HepG2 (cell line): ENCODE measurements around the gene GOT1. TPM values are rescaled to one million over a fixed set of nuclear protein-coding genes. Genes with fewer than 3 reads are reported as not detected.

Source experiments
- GFI1 ChIP-seq: sonication (generic); formaldehyde crosslinking; IDR thresholded peaks from 2 replicates; pipeline ENCODE4 v1.5.0; 2020; ENCODE audit warnings: missing genetic modification reagents, mild to moderate bottlenecking, borderline replicate concordance
- HNRNPK ChIP-seq: fragments of 200-400 bp; formaldehyde crosslinking; IDR thresholded peaks from 2 replicates; pipeline ENCODE4 v1.6.1; 2018; ENCODE audit warnings: low read length, low read depth, moderate library complexity, mild to moderate bottlenecking; ENCODE audit not compliant: poor library complexity, severe bottlenecking
- HOXD1 ChIP-seq: sonication (generic); formaldehyde crosslinking; IDR thresholded peaks from 2 replicates; pipeline ENCODE4 v1.5.0; 2020; ENCODE audit warnings: missing genetic modification reagents
- KDM2A ChIP-seq: sonication (generic); formaldehyde crosslinking; IDR thresholded peaks from 2 replicates; pipeline ENCODE4 v1.4.0; 2020; ENCODE audit warnings: low read depth, missing genetic modification reagents, borderline replicate concordance
- RERE ChIP-seq: IDR thresholded peaks from 2 replicates; pipeline ENCODE4 v1.6.1; 2016; ENCODE audit warnings: low read depth, missing genetic modification reagents, missing compliant biosample characterization
- SAFB2 ChIP-seq: sonication (generic); formaldehyde crosslinking; IDR thresholded peaks from 2 replicates; pipeline ENCODE4 v1.5.1; 2020; ENCODE audit warnings: missing genetic modification reagents, low read depth, mild to moderate bottlenecking, borderline replicate concordance
- SP2 ChIP-seq: sonication (generic); formaldehyde crosslinking; IDR thresholded peaks from 2 replicates; pipeline ENCODE4 v1.5.1; 2020; ENCODE audit warnings: mild to moderate bottlenecking, missing genetic modification reagents
- SPEN ChIP-seq: sonication (generic); formaldehyde crosslinking; IDR thresholded peaks from 2 replicates; pipeline ENCODE4 v1.5.1; 2020; ENCODE audit warnings: low read depth, mild to moderate bottlenecking, missing genetic modification reagents
- TAF15 ChIP-seq: fragments of 200-400 bp; formaldehyde crosslinking; IDR thresholded peaks from one replicate; pipeline ENCODE4 v1.6.1; 2018; ENCODE audit warnings: mild to moderate bottlenecking, low read depth, low read length; ENCODE audit not compliant: poor library complexity, severe bottlenecking
- TRAFD1 ChIP-seq: sonication (generic); formaldehyde crosslinking; IDR thresholded peaks from 2 replicates; pipeline ENCODE4 v1.5.1; 2020; ENCODE audit warnings: missing genetic modification reagents, mild to moderate bottlenecking, borderline replicate concordance
- ZBTB25 ChIP-seq: IDR thresholded peaks from 2 replicates; pipeline ENCODE4 v1.6.1; 2018; ENCODE audit warnings: missing genetic modification reagents
- ZFP41 ChIP-seq: sonication (generic); formaldehyde crosslinking; IDR thresholded peaks from 2 replicates; pipeline ENCODE4 v1.4.0; 2020; ENCODE audit warnings: mild to moderate bottlenecking, missing genetic modification reagents, borderline replicate concordance
- ZNF17 ChIP-seq: sonication (generic); formaldehyde crosslinking; IDR thresholded peaks from 2 replicates; pipeline ENCODE4 v1.5.0; 2020; ENCODE audit warnings: mild to moderate bottlenecking, missing genetic modification reagents
- ZNF256 ChIP-seq: sonication (generic); formaldehyde crosslinking; conservative IDR thresholded peaks from 2 replicates; pipeline ENCODE4 v1.4.0; 2020; ENCODE audit warnings: missing genetic modification reagents
- ZNF280B ChIP-seq: sonication (generic); formaldehyde crosslinking; IDR thresholded peaks from 2 replicates; pipeline ENCODE4 v1.5.0; 2020; ENCODE audit warnings: missing genetic modification reagents, mild to moderate bottlenecking, borderline replicate concordance
- ZNF282 ChIP-seq: fragments of 450-650 bp; IDR thresholded peaks from 2 replicates; pipeline ENCODE4 v1.6.1; 2018; ENCODE audit not compliant: partially characterized antibody
- ZNF772 ChIP-seq: sonication (generic); formaldehyde crosslinking; IDR thresholded peaks from 2 replicates; pipeline ENCODE4 v1.5.0; 2020; ENCODE audit warnings: mild to moderate bottlenecking, missing genetic modification reagents
- ZSCAN29 ChIP-seq: sonication (generic); formaldehyde crosslinking; conservative IDR thresholded peaks from 2 replicates; pipeline ENCODE4 v1.4.0; 2020; ENCODE audit warnings: mild to moderate bottlenecking, missing genetic modification reagents
- polyA plus RNA-seq, 8 experiments: library from polyadenylated mRNA; depleted of rRNA in 3 of 8; stranded (reverse) in 7 of 8; unstranded in 1 of 8; fragments of >200 nt; fragmentation: Illumina TruSeq in 4 of 8; extraction: Trizol in 4 of 8; gene quantifications; 2 replicates each; pipeline versions ENCODE4 v1.2.1 to v1.2.3, GENCODE V29; 2011 to 2016; ENCODE audit warnings: low read depth in 4 of 8, missing spikeins in 1 of 8, mixed read lengths in 1 of 8; ENCODE audit not compliant: insufficient read depth in 1 of 8
- total RNA-seq, 5 experiments: library from RNA; depleted of rRNA; stranded (reverse); fragments of >200 nt; fragmentation: Illumina TruSeq; extraction: Trizol; gene quantifications; 2 replicates each; pipeline ENCODE4 v1.2.3, GENCODE V29; 2016; ENCODE audit warnings: low read depth in 1 of 5

GOT1 gene
- total and polyA plus RNA-seq, 2 of the 13 experiments (the other 11 are each of a cell fraction or from before 2014, with no cell fraction given) = 81.2 to 102 TPM

- 0 out of 2 replicates have a peak, but pooled peaks have one; percentile 48 for TF ChIP-seq TRAFD1 (CRISPR knock-in tag)
- no peak for TF ChIP-seq TAF15
- no peak for TF ChIP-seq ZNF256 (CRISPR knock-in tag)
- peak; percentile 47; the same call in 1 of the 2 replicates for TF ChIP-seq GFI1 (CRISPR knock-in tag)
- TF ChIP-seq SP2 = peak; percentile 93
- TF ChIP-seq ZNF17 (CRISPR knock-in tag) = no peak
- peak; percentile 60; the same call in 1 of the 2 replicates for TF ChIP-seq SPEN
- peak; percentile 79 for TF ChIP-seq KDM2A (CRISPR knock-in tag)
- TF ChIP-seq ZNF280B = no peak
- 0 out of 2 replicates have a peak, but pooled peaks have one; percentile 20 for TF ChIP-seq ZSCAN29 (CRISPR knock-in tag)
- TF ChIP-seq RERE (CRISPR knock-in tag) = no peak; the same call in 1 of the 2 replicates
- TF ChIP-seq ZFP41 (CRISPR knock-in tag) = no peak
- no peak for TF ChIP-seq ZNF282
- peak; percentile 49; the same call in 1 of the 2 replicates for TF ChIP-seq SAFB2 (CRISPR knock-in tag)
- peak; percentile 16 for TF ChIP-seq ZBTB25 (CRISPR knock-in tag)
- TF ChIP-seq HOXD1 (CRISPR knock-in tag) = no peak
- 0 out of 2 replicates have a peak, but pooled peaks have one; percentile 22 for TF ChIP-seq ZNF772 (CRISPR knock-in tag)
- no peak for TF ChIP-seq HNRNPK
Observed at GRCh38 chr10:99430451-99431189, at the start of gene GOT1 (continued).
